Measurements from ENCODE around the gene TANC1. TPM values are rescaled to one million over a fixed set of nuclear protein-coding genes. Genes with fewer than 3 reads are reported as not detected.

The TANC1 gene
- polyA plus RNA-seq, 1 donor from 2014 or later, result 0.37 TPM

- no peak overlapping the region for H3K9ac ChIP-seq (ENCODE audit: low read length)
- H3K27ac ChIP-seq (ENCODE audit: low read length), result no peak overlapping the region
- no peaks in the 10 kb centered on the region for H3K9me2 ChIP-seq (ENCODE audit: insufficient read depth, low read length)
- H3K9me3 ChIP-seq (ENCODE audit: low read length), result no peaks in the 10 kb centered on the region
- no peaks in the 10 kb centered on the region for H3K36me3 ChIP-seq (ENCODE audit: insufficient read depth, low read length)
- H3K4me2 ChIP-seq (ENCODE audit: low read length), result no peak overlapping the region
- no peaks in the 10 kb centered on the region for H3F3A ChIP-seq (ENCODE audit: insufficient read depth, low read length, poor library complexity, severe bottlenecking)
- no peak overlapping the region for H2AFZ ChIP-seq (ENCODE audit: low read depth, low read length)
- TF ChIP-seq EP300 (conservative IDR thresholded peaks at IDR 0.05; ENCODE audit: poor library complexity, severe bottlenecking) (no peak), EZH2 (IDR thresholded peaks at IDR 0.05; ENCODE audit: borderline replicate concordance, insufficient read depth, low read length, poor library complexity, severe bottlenecking) (no peak), CTCF (IDR thresholded peaks at IDR 0.05; ENCODE audit: poor library complexity, severe bottlenecking) (no peak), POLR2AphosphoS5 (IDR thresholded peaks at IDR 0.05) (no peak), RAD21 (conservative IDR thresholded peaks at IDR 0.05) (no peak), REST (IDR thresholded peaks at IDR 0.05; ENCODE audit: borderline replicate concordance) (no peak), TAF1 (IDR thresholded peaks at IDR 0.05; ENCODE audit: low read depth) (no peak), SMC3 (conservative IDR thresholded peaks at IDR 0.05; ENCODE audit: poor library complexity) (no peak), MXI1 (conservative IDR thresholded peaks at IDR 0.05; ENCODE audit: poor library complexity, severe bottlenecking) (no peak)
- H4K20me1 ChIP-seq (ENCODE audit: insufficient read depth), result no peaks in the 10 kb centered on the region
- H3K79me2 ChIP-seq (replicated peaks; ENCODE audit: insufficient read depth, low read length), result no peaks in the 10 kb centered on the region
- H3K4me3 ChIP-seq (ENCODE audit: low read length), result no peak overlapping the region
- no peaks in the 10 kb centered on the region for H3K27me3 ChIP-seq (ENCODE audit: insufficient read depth, low read depth, low read length)
Observed at GRCh38 chr2:159103411-159103810, 135.0 kb downstream of the TANC1 start.

- Histone ChIP-seq H3K9ac (ENCODE audit: low read length) (no peak overlapping the region), H3F3A (ENCODE audit: insufficient read depth, low read length, poor library complexity, severe bottlenecking) (no peaks in the 10 kb centered on the region), H3K4me2 (ENCODE audit: low read length) (no peak overlapping the region), H3K9me3 (ENCODE audit: low read length) (no peaks in the 10 kb centered on the region), H3K79me2 (replicated peaks; ENCODE audit: insufficient read depth, low read length) (no peaks in the 10 kb centered on the region), H4K20me1 (ENCODE audit: insufficient read depth) (no peaks in the 10 kb centered on the region), H3K27ac (ENCODE audit: low read length) (no peak overlapping the region), H3K9me2 (ENCODE audit: insufficient read depth, low read length) (no peaks in the 10 kb centered on the region), H2AFZ (ENCODE audit: low read depth, low read length) (no peak overlapping the region), H3K4me3 (ENCODE audit: low read length) (no peak overlapping the region), H3K27me3 (ENCODE audit: insufficient read depth, low read depth, low read length) (no peaks in the 10 kb centered on the region), H3K36me3 (ENCODE audit: insufficient read depth, low read length) (no peaks in the 10 kb centered on the region)
- TF ChIP-seq POLR2AphosphoS5 (IDR thresholded peaks at IDR 0.05) (no peak), TAF1 (IDR thresholded peaks at IDR 0.05; ENCODE audit: low read depth) (no peak), EZH2 (IDR thresholded peaks at IDR 0.05; ENCODE audit: borderline replicate concordance, insufficient read depth, low read length, poor library complexity, severe bottlenecking) (no peak)
Observed at GRCh38 chr2:159106109-159106508, 137.7 kb downstream of the TANC1 start.

Measured in neural cell (in vitro differentiated cells).